ENCODE results near the gene ARPC1A. TPM values are rescaled to one million over a fixed set of nuclear protein-coding genes. Genes with fewer than 3 reads are reported as not detected.
A peak's percentile ranks its signal among the peaks of the same experiment; 100 is the strongest.
"Not testable (repeated sequence)": the region's sequence is repeated elsewhere in the genome, so short reads cannot be mapped to it uniquely, and the experiment has no call there.

The ARPC1A gene
- total and polyA plus RNA-seq, 3 experiments from 2014 or later = 74.7 to 86.6 (median 86.5) TPM

DNA sequence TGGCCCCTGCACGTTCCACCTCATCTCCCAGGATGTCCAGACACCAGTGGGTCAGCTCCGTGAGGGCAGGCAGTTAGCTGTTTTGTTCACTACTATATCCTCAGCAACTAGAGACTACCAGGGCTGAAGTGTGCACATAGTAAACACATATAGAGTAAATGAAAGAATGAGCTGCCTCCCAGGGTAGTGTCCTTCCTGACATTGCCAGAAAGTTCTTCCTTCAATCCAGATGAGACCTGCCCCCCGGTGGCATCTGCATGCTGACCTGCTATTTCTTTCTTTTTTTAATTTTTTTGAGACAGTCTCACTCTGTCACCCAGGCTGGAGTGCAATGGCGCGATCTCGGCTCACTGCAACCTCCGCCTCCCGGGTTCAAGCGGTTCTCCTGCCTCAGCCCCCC is 14.0 kb upstream of the ARPC1A start:
- Histone ChIP-seq H3K27me3 (ENCODE audit: insufficient read depth, low read length, poor library complexity, severe bottlenecking) (no peaks in the 10 kb centered on the region), H3K4me3 (ENCODE audit: low read length) (no peak overlapping the region), H3K36me3 (ENCODE audit: insufficient read depth, low read length) (no peaks in the 10 kb centered on the region), H3K27ac (ENCODE audit: low read depth, low read length) (no peak overlapping the region), H3K4me1 (ENCODE audit: insufficient read depth, low read length) (no peaks in the 10 kb centered on the region), H3K9me3 (ENCODE audit: low read length) (no peaks in the 10 kb centered on the region)
- peaks cover 0 to 4% (median 0%) of the 10 kb centered on the region in 3 donors for H3K36me3 Mint-ChIP-seq
- no peak overlapping the region for H3K4me3 Mint-ChIP-seq
- DNase-seq = no peak
- ChIA-PET POLR2A (no interaction called here), CTCF (interaction anchor here (1.1 to 1.2 kb wide), 3 partner anchors 11 to 22 kb away, joined by 3 to 4 read pairs (median 4); no protein-coding TSS in a partner anchor)
- H3K27ac Mint-ChIP-seq = no peak overlapping the region
- peaks cover 1 to 10% (median 10%) of the 10 kb centered on the region in 3 donors for H3K4me1 Mint-ChIP-seq
- H3K27me3 Mint-ChIP-seq = peaks cover 8 to 29% of the 10 kb centered on the region in 2 donors
- peaks cover 0 to 4% (median 0%) of the 10 kb centered on the region in 5 donors for H3K9me3 Mint-ChIP-seq

DNA sequence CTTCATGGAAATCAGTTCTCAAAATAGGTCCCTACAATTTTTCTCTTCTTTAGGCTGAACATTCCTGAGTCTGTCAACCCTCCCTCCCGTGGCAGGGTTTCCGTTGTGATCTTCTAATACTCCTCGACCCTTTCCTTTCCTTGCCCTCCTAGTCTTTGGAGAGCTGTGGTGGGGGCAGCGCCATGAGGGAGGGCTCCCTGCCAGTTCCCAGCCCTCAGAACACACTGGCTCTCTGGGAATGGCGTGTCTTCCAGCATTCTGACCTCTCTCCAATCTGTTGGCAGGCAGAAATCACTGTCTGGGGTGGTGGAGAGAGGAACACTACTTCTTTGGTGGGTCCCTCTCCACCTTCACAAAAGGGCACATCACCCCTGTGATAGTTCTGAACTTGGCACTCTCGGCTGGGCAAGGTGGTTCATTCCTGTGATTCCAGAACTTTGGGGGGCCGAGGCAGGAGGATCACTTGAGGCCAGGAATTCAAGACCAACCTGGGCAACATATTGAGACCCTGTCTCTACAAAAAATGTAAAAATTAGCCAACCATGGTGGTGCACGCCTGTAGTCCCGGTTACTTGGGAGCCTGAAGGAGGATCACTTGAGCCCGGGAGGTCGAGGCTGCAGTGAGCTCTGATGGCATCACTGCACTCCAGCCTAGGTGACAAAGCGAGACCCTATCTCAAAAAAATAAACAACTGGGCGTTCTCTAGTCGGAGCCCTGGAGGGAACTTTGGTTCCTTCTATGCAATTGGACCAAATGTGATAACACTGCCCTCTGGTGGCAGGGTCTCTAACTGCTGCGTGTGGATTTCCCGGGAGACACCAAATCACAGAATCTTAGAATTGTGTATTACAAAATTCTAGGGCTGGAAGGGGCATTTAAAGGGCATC is 13.1 kb upstream of the ARPC1A start:
- Histone ChIP-seq H3K4me3 (ENCODE audit: low read length) (no peak overlapping the region), H3K36me3 (ENCODE audit: insufficient read depth, low read length) (no peaks in the 10 kb centered on the region), H3K9me3 (ENCODE audit: low read length) (no peaks in the 10 kb centered on the region), H3K4me1 (ENCODE audit: insufficient read depth, low read length) (no peaks in the 10 kb centered on the region), H3K27me3 (ENCODE audit: insufficient read depth, low read length, poor library complexity, severe bottlenecking) (no peaks in the 10 kb centered on the region), H3K27ac (ENCODE audit: low read depth, low read length) (no peak overlapping the region)
- ChIA-PET CTCF (interaction anchor here (0.8 to 2.2 kb wide), 12 partner anchors 10 to 273 kb away, joined by 3 to 7 read pairs (median 4); no protein-coding TSS in a partner anchor), POLR2A (no interaction called here)
- Mint-ChIP-seq H3K4me1 (peaks cover 1 to 10% (median 10%) of the 10 kb centered on the region in 3 donors), H3K9me3 (peaks cover 0 to 4% (median 0%) of the 10 kb centered on the region in 5 donors), H3K4me3 (peak overlapping the region in 6 of 7 donors; percentile 16 to 59 (median 44)), H3K27me3 (peaks cover 8 to 29% of the 10 kb centered on the region in 2 donors), H3K27ac (no peak overlapping the region), H3K36me3 (peaks cover 0 to 4% (median 0%) of the 10 kb centered on the region in 3 donors)
- DNase-seq = peak; percentile 47 to 78 (median 62)

DNA sequence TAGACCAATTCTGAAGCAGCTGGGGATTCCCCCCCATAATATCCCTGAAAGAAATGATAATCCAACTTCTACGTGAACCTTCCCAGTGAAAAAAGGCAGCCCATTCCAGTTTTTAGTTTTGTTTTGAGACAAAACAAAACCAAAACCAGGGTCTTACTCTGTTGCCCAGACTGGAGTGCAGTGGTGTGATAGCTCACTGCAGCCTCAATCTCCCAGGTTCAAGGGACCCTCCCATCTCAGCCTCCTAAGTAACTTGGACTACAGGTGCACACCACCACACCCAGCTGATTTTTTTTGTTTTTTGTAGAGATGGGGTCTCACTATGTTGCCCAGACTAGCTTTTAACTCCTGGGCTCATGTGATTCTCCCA is 12.5 kb upstream of the ARPC1A start:
- Mint-ChIP-seq H3K36me3 (peaks cover 0 to 4% (median 0%) of the 10 kb centered on the region in 3 donors), H3K4me3 (peak overlapping the region in 5 of 7 donors; percentile 16 to 56 (median 35)), H3K27ac (no peak overlapping the region)

DNA sequence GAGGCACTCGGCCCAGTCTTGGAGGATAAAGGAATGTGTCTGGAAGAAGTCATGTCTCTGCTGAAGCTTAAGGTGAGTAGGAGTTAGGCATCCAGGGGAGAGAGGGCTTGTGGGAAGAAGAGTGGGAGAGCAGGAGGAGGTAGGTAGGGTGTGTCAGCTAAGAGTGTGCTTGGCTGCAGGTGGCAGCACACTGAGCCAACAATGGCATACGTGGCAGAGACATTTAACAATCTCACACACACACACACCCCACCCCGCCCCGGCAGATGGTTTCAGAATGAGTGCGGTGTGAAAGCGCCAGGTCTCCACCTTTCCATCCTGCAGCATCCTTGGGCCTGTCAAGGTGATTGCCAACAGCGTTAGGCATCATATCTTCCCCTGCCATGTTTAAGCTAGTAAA is 11.2 kb upstream of the ARPC1A start:
- H3K4me1 ChIP-seq (ENCODE audit: insufficient read depth, low read length) = no peaks in the 10 kb centered on the region
- Mint-ChIP-seq H3K9me3 (peaks cover 0 to 4% (median 0%) of the 10 kb centered on the region in 5 donors), H3K27ac (peak overlapping the region in 3 of 8 donors; percentile 9 to 45 (median 16)), H3K4me1 (peaks cover 1 to 10% (median 10%) of the 10 kb centered on the region in 3 donors), H3K4me3 (no peak overlapping the region), H3K36me3 (peaks cover 0 to 4% (median 0%) of the 10 kb centered on the region in 3 donors), H3K27me3 (peaks cover 8 to 24% of the 10 kb centered on the region in 2 donors)
- H3K9me3 ChIP-seq (ENCODE audit: low read length) = no peaks in the 10 kb centered on the region
- DNase-seq = no peak
- POLR2A ChIA-PET = no interaction called here
- CTCF ChIA-PET = interaction anchor here (1.0 to 2.2 kb wide), 5 partner anchors 9 to 275 kb away, joined by 3 to 7 read pairs (median 3); no protein-coding TSS in a partner anchor
- H3K36me3 ChIP-seq (ENCODE audit: insufficient read depth, low read length) = no peaks in the 10 kb centered on the region
- no peak overlapping the region for H3K27ac ChIP-seq (ENCODE audit: low read depth, low read length)
- no peak overlapping the region for H3K4me3 ChIP-seq (ENCODE audit: low read length)
- H3K27me3 ChIP-seq (ENCODE audit: insufficient read depth, low read length, poor library complexity, severe bottlenecking) = no peaks in the 10 kb centered on the region

More for the DNA sequence above, 12.5 kb upstream of the ARPC1A start:
- Mint-ChIP-seq H3K27me3 (peaks cover 8 to 29% of the 10 kb centered on the region in 2 donors), H3K4me1 (peaks cover 1 to 10% (median 10%) of the 10 kb centered on the region in 3 donors), H3K9me3 (peaks cover 0 to 4% (median 0%) of the 10 kb centered on the region in 5 donors)
- ChIA-PET POLR2A (no interaction called here), CTCF (interaction anchor here (0.8 to 2.2 kb wide), 10 partner anchors 10 to 274 kb away, joined by 3 to 7 read pairs (median 3); no protein-coding TSS in a partner anchor)
- no peak overlapping the region for H3K27ac ChIP-seq (ENCODE audit: low read depth, low read length)
- H3K4me3 ChIP-seq (ENCODE audit: low read length) = no peak overlapping the region
- no peaks in the 10 kb centered on the region for H3K36me3 ChIP-seq (ENCODE audit: insufficient read depth, low read length)
- no peaks in the 10 kb centered on the region for H3K9me3 ChIP-seq (ENCODE audit: low read length)
- H3K4me1 ChIP-seq (ENCODE audit: insufficient read depth, low read length) = no peaks in the 10 kb centered on the region
- H3K27me3 ChIP-seq (ENCODE audit: insufficient read depth, low read length, poor library complexity, severe bottlenecking) = no peaks in the 10 kb centered on the region
- DNase-seq = no peak

DNA sequence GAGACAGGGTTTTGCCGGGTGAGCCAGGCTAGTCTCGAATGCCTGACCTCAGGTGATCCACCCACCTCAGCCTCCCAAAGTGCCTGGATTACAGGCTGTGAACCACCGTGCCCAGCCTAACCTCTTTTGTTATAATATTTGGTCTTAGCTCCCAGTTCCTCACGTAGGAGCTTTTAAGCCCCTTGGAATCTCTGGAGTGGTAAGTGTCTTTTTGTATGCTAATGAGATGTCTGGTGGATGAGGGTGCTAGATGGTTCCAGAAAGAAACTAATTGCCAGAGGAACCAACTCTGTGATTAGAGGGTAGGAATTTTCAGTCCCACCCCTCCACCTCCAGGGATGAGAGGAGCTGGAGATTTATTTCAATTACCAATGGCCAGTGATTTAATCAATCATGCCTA is 5.3 kb upstream of the ARPC1A start:
- H3K9me3 ChIP-seq (ENCODE audit: low read length) = no peaks in the 10 kb centered on the region
- H3K27ac ChIP-seq (ENCODE audit: low read depth, low read length) = no peak overlapping the region
- CTCF ChIA-PET = interaction anchor here (1.3 kb wide), 1 partner anchor 10 kb away, joined by 3 read pairs; no protein-coding TSS in a partner anchor
- peaks cover 7% of the 10 kb centered on the region for H3K4me1 ChIP-seq (ENCODE audit: insufficient read depth, low read length)
- no peaks in the 10 kb centered on the region for H3K36me3 Mint-ChIP-seq
- H3K36me3 ChIP-seq (ENCODE audit: insufficient read depth, low read length) = no peaks in the 10 kb centered on the region
- no peaks in the 10 kb centered on the region for H3K4me1 Mint-ChIP-seq
- no peaks in the 10 kb centered on the region for H3K27me3 ChIP-seq (ENCODE audit: insufficient read depth, low read length, poor library complexity, severe bottlenecking)
- H3K27me3 Mint-ChIP-seq = peaks cover 0 to 2% of the 10 kb centered on the region in 2 donors
- H3K4me3 Mint-ChIP-seq = peak overlapping the region in 1 of 7 donors; percentile 71
- DNase-seq = no peak
- POLR2A ChIA-PET = interaction anchor here (0.6 kb wide), 1 partner anchor 96 kb away, joined by 4 read pairs; no protein-coding TSS in a partner anchor
- no peak overlapping the region for H3K27ac Mint-ChIP-seq
- no peak overlapping the region for H3K4me3 ChIP-seq (ENCODE audit: low read length)
- H3K9me3 Mint-ChIP-seq = no peaks in the 10 kb centered on the region

DNA sequence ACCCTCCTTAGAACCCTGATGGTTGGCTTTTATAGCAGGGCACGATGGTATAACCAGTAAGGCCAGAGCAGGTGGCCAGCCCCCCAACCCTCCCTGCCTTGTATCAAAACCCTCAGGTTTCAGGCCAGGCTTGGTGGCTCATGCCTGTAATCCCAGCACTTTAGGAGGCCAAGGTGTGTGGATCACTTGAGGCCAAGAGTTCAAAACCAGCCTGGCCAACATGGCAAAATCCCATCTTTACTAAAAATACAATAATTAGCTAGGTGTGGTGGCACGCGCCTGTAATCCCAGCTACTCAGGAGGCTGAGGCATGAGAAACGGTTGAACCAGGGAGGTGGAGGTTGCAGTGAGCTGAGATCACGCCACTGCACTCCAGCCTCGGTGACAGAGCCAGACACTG is 3.0 kb upstream of the ARPC1A start:
- H3K36me3 ChIP-seq (ENCODE audit: insufficient read depth, low read length); H3K4me3 ChIP-seq (ENCODE audit: low read length); DNase-seq; H3K27ac ChIP-seq (ENCODE audit: low read depth, low read length); H3K9me3 ChIP-seq (ENCODE audit: low read length); H3K9me3 Mint-ChIP-seq; H3K27me3 ChIP-seq (ENCODE audit: insufficient read depth, low read length, poor library complexity, severe bottlenecking); POLR2A ChIA-PET: not testable (repeated sequence)
- peaks cover 15 to 18% (median 17%) of the 10 kb centered on the region in 3 donors for H3K4me1 Mint-ChIP-seq
- peaks cover 0 to 13% (median 0%) of the 10 kb centered on the region in 3 donors for H3K36me3 Mint-ChIP-seq
- H3K4me1 ChIP-seq (ENCODE audit: insufficient read depth, low read length) = peaks cover 21% of the 10 kb centered on the region
- H3K4me3 Mint-ChIP-seq = peak overlapping the region in 2 of 7 donors; percentile 12 to 50
- H3K27me3 Mint-ChIP-seq = peaks cover 0 to 12% of the 10 kb centered on the region in 2 donors
- CTCF ChIA-PET = interaction anchor here (0.8 to 1.6 kb wide), 3 partner anchors 9 to 249 kb away, joined by 3 to 6 read pairs (median 4); no protein-coding TSS in a partner anchor
- H3K27ac Mint-ChIP-seq = peak overlapping the region in 1 of 8 donors; percentile 84

DNA sequence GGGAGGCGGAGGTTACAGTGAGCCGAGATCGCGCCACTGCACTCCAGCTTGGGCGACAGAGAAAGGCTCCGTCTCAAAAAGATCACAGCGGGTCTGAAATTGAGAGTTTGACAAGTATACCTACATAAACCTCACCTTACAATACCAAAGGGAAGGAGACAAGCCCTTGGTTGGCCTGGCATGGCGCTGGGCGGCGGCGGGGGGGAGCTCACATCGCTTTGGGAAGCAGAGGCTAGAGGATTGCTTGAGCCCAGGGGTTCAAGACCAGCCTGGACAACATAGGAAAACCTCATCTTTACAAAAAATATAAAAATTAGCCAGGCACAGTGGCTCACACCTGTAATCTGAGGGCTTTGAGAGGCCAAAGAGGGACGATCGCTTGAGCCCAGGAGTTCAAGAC is 1.1 kb upstream of the ARPC1A start:
- H3K36me3 Mint-ChIP-seq = peaks cover 0 to 15% (median 0%) of the 10 kb centered on the region in 3 donors
- H3K27me3 ChIP-seq (ENCODE audit: insufficient read depth, low read length, poor library complexity, severe bottlenecking) = no peaks in the 10 kb centered on the region
- H3K4me1 Mint-ChIP-seq = peaks cover 31 to 34% (median 33%) of the 10 kb centered on the region in 3 donors
- H3K4me1 ChIP-seq (ENCODE audit: insufficient read depth, low read length) = peaks cover 31% of the 10 kb centered on the region
- H3K27me3 Mint-ChIP-seq = peaks cover 0 to 12% of the 10 kb centered on the region in 2 donors
- H3K36me3 ChIP-seq (ENCODE audit: insufficient read depth, low read length) = no peaks in the 10 kb centered on the region
- H3K4me3 Mint-ChIP-seq = peak overlapping the region; percentile 84 to 98 (median 92)
- H3K27ac ChIP-seq (ENCODE audit: low read depth, low read length) = no peak overlapping the region
- ChIA-PET POLR2A (no interaction called here), CTCF (interaction anchor here (0.8 to 0.9 kb wide), 2 partner anchors 11 to 14 kb away, joined by 3 read pairs; no protein-coding TSS in a partner anchor)
- H3K9me3 Mint-ChIP-seq = no peaks in the 10 kb centered on the region
- DNase-seq = no peak
- no peaks in the 10 kb centered on the region for H3K9me3 ChIP-seq (ENCODE audit: low read length)
- H3K27ac Mint-ChIP-seq = peak overlapping the region in 3 of 8 donors; percentile 84 to 99 (median 93)
- H3K4me3 ChIP-seq (ENCODE audit: low read length) = no peak overlapping the region
